NCI-H82 (cell line): ENCODE data around the gene DMRT2.

Experiments
- DNase-seq: peaks from one replicate; lab custom pipeline; 2025; lab: John Stamatoyannopoulos, UW

DMRT2 gene

DNA sequence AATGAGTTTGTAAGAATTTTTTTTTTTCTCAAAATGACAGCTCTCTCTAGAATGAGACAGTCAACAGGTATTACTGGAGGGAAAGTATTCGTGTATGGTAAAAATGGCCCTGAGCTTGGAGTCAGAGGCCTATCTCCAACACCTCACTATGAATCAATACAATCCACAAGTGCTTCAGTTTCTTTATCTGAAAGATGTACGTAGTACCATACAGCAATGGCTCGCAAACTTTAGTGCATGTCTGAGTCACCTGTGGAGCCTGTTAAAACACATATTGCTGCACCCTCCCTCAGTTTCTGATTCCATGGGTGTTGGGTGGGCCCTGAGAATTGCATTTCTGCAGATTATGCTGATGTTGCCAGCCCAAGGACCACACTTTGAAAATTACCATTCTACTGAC is 44.6 kb downstream of the DMRT2 start:
- DNase-seq: no peak

DNA sequence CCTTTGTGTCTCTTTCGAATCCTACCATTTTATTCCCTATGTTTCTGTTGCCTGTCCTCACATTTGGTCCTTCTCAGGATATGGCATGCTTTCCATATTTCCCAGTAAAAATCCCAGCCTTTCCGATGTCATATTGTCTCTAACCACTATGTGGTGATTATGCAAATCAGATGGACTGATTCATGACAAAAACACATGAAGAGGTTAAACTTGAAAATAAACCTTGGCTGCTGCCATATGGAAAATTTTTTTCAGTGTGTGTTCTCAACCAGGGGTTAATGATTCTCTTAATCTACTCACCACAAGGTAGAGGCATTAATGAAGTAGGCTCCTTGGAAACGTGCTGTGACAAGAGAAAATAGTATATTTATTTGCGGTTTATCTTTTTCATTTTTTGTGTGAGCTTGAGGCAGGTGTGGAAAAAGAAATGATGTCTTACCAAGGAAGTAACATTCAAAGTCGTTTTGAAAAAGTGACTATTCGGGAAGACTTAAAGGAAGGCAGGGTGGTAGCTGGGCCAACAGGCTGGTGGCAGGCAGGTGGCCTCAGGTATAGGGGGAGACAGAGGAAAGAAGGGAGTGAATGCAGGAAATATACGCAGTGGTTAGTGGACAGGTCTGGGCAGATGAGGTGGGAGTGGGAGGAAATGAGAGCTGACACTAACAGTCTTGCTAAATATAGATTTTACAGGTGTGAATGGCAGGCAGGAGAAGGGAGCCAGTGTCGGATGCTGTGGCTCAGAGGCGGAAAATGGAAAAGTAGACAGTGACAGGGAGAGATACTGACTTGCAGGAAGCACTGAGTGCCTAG is 46.2 kb downstream of the DMRT2 start:
- no peak for DNase-seq

DNA sequence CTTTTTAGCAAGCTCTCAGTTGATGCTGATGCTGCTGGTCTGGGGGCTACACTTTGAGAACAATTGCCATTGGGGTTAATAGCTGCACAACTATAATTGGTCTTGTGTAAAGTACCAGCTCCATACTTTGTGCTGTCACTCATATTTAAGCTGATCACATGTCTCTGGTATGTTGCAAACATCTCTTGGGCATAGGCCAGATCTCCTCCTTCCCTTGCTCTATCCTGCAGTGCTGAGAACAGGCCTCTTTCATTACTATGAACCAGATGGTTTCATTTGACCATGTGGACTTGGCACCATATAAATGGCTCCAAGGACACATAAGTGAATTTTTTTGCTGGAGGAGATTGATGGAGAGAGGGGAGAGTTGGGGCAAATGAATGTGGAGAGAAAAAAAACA is 48.4 kb downstream of the DMRT2 start:
- no peak for DNase-seq

DNA sequence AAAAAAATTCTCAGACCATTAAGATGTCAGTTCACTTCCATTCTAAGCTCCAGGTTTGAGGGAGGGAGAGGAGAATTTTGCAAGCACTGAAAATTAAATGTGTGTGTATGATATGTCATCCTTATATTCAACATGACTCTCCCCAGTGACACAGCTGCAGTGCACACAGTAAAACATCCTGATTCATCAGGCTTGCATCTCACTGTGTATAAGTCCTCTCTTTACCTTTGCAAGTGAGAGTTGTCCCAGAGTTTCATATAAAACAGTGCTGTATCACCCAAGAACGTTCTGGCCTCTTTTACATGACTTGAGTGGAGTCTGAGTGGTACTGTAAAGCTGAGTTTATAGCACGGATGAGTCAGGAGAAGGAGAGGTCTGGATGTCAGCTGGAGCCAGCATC is 50.0 kb downstream of the DMRT2 start:
- DNase-seq: no peak

DNA sequence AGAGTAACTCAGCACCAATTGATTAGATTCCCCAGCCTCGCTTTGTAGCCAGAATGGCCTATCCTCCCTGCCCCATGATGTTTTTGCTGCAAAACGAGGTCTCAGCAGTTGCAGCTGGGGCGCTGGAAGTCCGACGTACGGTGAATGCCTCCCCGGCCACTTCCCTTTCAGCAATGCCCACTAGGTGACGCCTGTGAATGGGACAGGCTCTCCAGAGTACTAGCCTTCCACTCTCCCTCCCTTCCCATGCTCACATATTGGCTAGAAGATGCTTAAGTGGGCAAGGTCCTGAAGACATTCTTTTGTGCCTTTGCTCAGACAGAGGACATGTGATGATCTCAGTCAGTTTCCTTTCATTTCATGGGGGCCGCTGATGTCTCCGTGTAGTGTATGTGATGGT is 50.8 kb downstream of the DMRT2 start:
- DNase-seq: peak; percentile 33

DNA sequence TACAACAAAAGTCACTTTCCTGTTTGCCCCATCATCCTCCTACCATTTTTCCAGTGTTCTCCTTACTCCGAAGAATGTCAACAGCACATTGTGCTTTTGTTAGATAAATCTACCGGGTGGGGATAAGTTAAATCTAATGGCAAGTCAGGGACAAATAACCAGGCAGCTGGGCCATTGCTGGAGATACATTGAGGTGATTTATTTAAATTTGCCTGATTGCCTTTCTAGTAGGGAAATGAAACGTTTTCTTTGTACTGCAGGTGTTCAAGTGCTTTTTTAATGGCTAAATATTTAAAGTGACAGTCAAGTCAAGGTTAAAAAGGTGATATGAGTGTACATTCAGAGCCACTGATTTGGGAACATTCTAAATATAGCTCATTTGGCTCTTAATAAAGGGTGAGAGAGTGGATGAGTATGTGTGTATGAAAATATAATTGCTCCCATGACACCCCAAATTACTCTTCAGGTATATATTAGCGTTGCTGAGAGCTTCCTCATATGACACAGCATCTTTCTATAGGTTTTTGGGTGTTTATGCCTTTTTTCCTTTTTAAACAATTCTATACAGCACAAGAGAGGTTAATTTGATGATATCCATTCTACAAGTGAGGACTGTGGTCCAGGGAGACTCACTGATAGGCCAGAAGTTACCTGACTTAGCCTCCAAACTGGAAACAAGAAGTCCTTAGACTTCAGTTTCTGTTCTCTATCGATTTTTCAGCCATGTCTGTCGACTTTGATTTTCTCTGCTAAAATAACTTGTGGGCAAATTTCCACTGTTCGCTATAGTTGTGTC is 51.9 kb downstream of the DMRT2 start:
- no peak for DNase-seq

DNA sequence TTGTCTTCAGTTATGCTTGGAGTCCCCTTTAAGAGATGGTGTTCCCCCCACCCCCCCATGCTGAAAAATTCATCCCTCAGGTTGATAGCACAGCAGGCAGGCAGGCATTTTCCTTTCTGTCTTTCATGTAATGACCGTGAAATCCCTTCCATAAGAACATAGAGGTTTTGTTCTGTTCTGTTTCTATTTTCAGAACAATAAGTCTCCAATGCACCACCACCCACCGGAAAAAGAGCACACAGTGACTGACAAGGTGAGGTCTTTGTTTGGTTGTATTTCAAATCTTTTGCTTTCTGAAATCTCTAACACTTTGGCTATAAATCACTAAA is 52.4 kb downstream of the DMRT2 start:
- no peak for DNase-seq
